ENCODE measurements around the gene CACNA1D.
"Not testable (repeated sequence)": the region's sequence is repeated elsewhere in the genome, so short reads cannot be mapped to it uniquely, and the experiment has no call there.

CACNA1D gene

GRCh38 chr3:53526704-53527055 lies 32.3 kb downstream of the CACNA1D start:
- DNase-seq (ENCODE audit: low read depth): no peak

- no peak for DNase-seq (ENCODE audit: low read depth)
Observed at GRCh38 chr3:53530205-53530604, 35.8 kb downstream of the CACNA1D start.

- DNase-seq (ENCODE audit: low read depth): no peak
Observed at GRCh38 chr3:53531749-53532148, 37.3 kb downstream of the CACNA1D start.

- DNase-seq (ENCODE audit: low read depth): no peak
Observed at GRCh38 chr3:53533472-53533871, 39.1 kb downstream of the CACNA1D start.

- DNase-seq (ENCODE audit: low read depth): no peak
Observed at GRCh38 chr3:53534216-53534615, 39.8 kb downstream of the CACNA1D start.

- no peak for DNase-seq (ENCODE audit: low read depth)
Observed at GRCh38 chr3:53534676-53535400, 40.4 kb downstream of the CACNA1D start.

- no peak for DNase-seq (ENCODE audit: low read depth)
Observed at GRCh38 chr3:53536282-53536681, 41.9 kb downstream of the CACNA1D start.

GRCh38 chr3:53544357-53544756 lies 49.9 kb downstream of the CACNA1D start:
- no peak for DNase-seq (ENCODE audit: low read depth)

GRCh38 chr3:53545310-53545995 lies 51.0 kb downstream of the CACNA1D start:
- DNase-seq (ENCODE audit: low read depth): no peak

GRCh38 chr3:53545996-53546359 lies 51.6 kb downstream of the CACNA1D start:
- DNase-seq (ENCODE audit: low read depth): no peak

GRCh38 chr3:53547327-53547726 lies 52.9 kb downstream of the CACNA1D start:
- DNase-seq (ENCODE audit: low read depth): no peak

- no peak for DNase-seq (ENCODE audit: low read depth)
Observed at GRCh38 chr3:53550005-53550620, 55.7 kb downstream of the CACNA1D start.

GRCh38 chr3:53551324-53551723 lies 56.9 kb downstream of the CACNA1D start:
- DNase-seq (ENCODE audit: low read depth): no peak

GRCh38 chr3:53552730-53553129 lies 58.3 kb downstream of the CACNA1D start:
- DNase-seq (ENCODE audit: low read depth): no peak

GRCh38 chr3:53553200-53553599 lies 58.8 kb downstream of the CACNA1D start:
- no peak for DNase-seq (ENCODE audit: low read depth)

GRCh38 chr3:53554559-53555067 lies 60.2 kb downstream of the CACNA1D start:
- DNase-seq (ENCODE audit: low read depth): no peak

GRCh38 chr3:53555068-53555588 lies 60.7 kb downstream of the CACNA1D start:
- peak; percentile 4 for DNase-seq (ENCODE audit: low read depth)

- DNase-seq (ENCODE audit: low read depth): no peak
Observed at GRCh38 chr3:53566461-53567145, 72.2 kb downstream of the CACNA1D start.

GRCh38 chr3:53570081-53570480 lies 75.7 kb downstream of the CACNA1D start:
- DNase-seq (ENCODE audit: low read depth): no peak

GRCh38 chr3:53570709-53571108 lies 76.3 kb downstream of the CACNA1D start:
- DNase-seq (ENCODE audit: low read depth): no peak

- no peak for DNase-seq (ENCODE audit: low read depth)
Observed at GRCh38 chr3:53571264-53571663, 76.9 kb downstream of the CACNA1D start.

GRCh38 chr3:53572184-53572583 lies 77.8 kb downstream of the CACNA1D start:
- not testable (repeated sequence) for DNase-seq (ENCODE audit: low read depth)
